Activated effector memory CD4-positive, alpha-beta T cell treated with anti-CD3 and anti-CD28 coated beads, Interleukin-2, amount 50 U/mL, for 16 hours (primary cell): Measurements from ENCODE around the gene TASP1.
"Not testable (repeated sequence)": the region's sequence is repeated elsewhere in the genome, so short reads cannot be mapped to it uniquely, and the experiment has no call there.

ENCODE experiments used
- DNase-seq: peaks from one replicate; pipeline ENCODE4 v3.0.0-alpha.2; 2020

Gene TASP1

DNA sequence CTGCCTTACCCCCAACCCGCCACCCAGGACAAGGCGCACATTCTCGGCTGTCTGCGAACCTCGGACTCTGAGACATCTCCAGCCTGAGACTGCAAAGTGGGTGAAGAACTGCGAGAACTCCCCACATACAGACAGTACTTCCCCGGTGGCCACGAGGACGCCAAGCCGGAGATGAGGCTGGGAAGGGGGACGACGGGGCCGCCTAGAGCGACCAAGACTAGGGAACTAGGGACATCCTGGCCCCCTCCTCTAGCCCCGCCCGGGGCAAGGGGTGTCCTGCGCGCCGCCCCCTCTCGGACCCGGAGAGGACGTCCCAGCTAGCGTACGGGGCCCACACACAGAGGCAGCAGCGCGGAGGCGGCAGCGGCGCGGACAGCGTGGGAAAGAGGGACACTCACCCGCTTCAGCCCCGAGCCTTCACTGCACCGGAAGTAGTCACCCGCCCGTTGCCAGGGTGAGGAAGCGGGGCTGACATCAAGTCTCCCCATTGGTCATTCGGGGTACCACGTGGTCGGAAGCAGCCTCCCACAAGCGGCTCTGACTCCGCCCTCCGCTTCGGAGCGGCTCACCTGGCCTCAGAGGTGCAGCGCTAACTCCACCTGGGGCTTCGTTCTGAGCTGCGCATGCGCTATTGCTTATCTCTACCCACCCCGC lies at the start of gene TASP1:
TSS of gene TASP1 (minus strand) at position 437 of the 654 bp plus-strand sequence. CDS start 8,854 bp downstream, outside the sequence.
- DNase-seq, result peak; percentile 98

- no peak for DNase-seq
These were observed 49.1 kb upstream of the TASP1 start for GRCh38 chr20:13687815-13688214.

- no peak for DNase-seq
These were observed 46.9 kb upstream of the TASP1 start for GRCh38 chr20:13685623-13686022.

- DNase-seq, result no peak
These were observed 46.0 kb upstream of the TASP1 start for GRCh38 chr20:13684566-13685222.

DNA sequence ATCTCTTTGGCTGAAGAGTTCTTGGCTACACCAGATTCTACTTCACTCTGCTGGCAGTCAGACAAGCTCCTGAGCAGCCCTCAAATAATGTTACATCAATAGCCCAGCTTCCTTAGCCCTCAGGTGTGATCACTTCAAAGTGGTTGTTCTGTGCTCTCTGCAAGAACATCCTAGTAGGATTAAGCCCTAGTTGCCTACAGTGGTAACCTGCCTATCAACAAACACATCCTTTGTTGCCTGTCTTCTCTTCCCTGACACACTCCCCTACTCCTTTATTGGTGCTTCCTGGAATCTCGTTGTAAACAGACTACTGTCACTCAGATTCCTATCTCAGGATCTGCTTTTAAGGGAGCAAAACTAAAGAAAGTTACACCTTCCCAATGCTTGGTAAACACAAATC lies 45.1 kb upstream of the TASP1 start:
- DNase-seq, result no peak

GRCh38 chr20:13681248-13682125 lies 42.8 kb upstream of the TASP1 start:
- DNase-seq, result no peak

DNA sequence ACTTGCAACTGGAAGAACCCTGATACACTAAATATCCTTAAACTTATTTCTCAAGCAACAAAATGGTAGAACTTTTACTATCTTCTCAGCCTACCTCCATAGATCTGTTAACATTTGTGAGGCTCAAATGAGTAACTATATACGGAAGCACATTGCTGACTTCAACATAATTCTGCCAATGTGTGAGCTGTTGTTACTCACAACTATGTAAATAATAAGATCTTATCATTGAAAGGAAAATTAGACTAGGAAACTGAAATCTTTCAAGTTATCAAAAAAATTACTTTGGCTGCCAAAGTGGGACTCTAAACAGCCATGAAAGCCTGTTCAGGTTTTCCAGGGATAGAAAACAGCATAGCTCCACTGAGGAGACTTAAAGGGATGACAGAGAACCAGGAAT lies 40.2 kb upstream of the TASP1 start:
- DNase-seq, result no peak

DNA sequence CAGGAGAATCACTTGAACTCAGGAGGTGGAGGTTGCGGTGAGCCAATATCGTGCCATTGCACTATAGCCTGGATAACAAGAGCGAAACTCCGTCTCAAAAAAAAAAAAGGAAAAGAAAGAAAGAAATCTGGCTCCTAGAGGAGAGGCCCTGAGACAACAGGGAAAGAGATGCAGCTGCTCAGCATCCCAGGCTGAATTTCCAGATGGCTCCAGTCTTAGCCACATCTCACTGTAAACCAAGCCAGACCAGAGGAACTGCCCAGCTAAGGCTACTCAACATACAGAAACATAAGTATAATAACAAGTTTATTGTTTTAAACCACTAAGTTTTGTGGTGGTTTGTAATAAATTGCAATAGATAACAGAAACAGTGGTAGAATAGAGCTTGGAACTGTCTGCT lies 38.5 kb upstream of the TASP1 start:
- DNase-seq, result no peak

DNA sequence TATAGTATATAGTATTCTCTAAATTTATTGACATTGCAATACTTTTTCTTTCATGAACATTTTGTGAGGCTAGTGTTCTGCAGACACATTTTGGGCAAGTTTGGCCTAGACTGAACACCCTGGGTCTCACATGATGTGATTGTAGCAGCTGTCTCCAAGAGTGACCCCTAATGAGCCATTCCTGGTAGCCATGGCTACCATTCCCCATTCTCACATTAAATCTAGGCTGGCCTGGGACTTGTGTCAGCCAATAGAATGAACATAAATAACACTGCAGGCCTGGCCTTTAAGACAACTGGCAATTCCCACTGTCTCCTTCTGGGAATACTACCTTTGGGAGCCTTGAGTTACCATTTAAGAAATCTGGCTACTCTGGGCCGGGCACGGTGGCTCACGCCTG lies 38.0 kb upstream of the TASP1 start:
- no peak for DNase-seq

DNA sequence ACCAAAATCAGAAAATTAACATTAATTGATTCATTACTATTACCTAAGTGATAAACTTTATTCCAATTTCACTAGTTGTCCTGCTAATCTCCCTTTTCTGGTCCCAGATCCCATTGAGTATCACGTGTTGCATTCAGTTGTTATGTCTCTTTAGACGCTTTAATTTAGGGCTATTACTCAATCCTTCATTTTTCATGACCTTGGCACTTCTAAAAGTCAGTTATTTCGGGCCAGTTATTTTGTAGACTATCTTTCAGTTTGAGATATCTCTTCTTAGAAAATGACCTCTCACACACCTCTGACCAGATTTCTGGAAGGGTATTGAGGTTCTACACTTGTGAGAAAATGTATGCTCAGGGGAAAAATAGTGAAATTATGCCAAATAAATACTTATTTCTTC lies 34.0 kb upstream of the TASP1 start:
- no peak for DNase-seq

GRCh38 chr20:13671916-13672378 lies 33.2 kb upstream of the TASP1 start:
- DNase-seq, result no peak

GRCh38 chr20:13671512-13671911 lies 32.8 kb upstream of the TASP1 start:
- DNase-seq, result no peak

GRCh38 chr20:13670160-13670559 lies 31.4 kb upstream of the TASP1 start:
- DNase-seq, result no peak

GRCh38 chr20:13665709-13666395 lies 27.1 kb upstream of the TASP1 start:
- DNase-seq, result no peak

- no peak for DNase-seq
These were observed 22.4 kb upstream of the TASP1 start for GRCh38 chr20:13661070-13661685.

DNA sequence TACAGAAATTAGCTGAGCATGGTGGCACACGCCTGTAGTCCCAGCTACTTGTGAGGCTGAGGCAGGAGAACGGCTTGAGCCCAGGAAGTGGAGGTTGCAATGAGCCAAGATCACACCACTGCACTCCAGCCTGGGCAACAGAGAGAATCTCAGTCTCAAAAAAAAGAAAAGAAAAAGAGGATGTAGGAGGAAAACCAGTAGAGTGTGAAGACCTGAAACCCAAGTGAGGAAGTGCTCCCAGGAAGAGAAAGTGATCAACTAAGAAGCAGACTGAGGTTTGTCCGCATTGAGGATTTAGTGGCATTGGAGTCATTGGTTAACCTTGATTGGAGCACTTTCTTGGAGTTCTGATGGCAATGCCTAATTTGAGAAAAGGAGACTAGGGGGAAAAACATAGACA lies 20.6 kb upstream of the TASP1 start:
- no peak for DNase-seq

DNA sequence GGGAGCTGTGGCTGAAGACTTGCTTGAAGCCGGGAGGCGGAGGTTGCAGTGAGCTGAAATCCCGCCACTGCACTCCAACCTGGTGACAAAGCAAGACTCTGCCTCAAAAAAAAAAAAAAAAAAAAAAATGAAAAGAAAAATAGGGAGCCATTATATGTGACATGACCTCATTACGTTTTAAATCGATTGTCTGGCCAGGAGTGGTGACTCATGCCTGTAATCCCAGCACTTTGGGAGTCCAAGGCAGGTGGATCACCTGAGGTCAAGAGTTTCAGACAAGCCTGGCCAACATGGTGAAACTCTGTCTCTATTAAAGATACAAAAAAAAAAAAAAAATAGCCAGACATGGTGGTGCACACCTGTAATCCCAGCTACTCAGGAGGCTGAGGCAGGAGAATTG lies 19.3 kb upstream of the TASP1 start:
- not testable (repeated sequence) for DNase-seq

DNA sequence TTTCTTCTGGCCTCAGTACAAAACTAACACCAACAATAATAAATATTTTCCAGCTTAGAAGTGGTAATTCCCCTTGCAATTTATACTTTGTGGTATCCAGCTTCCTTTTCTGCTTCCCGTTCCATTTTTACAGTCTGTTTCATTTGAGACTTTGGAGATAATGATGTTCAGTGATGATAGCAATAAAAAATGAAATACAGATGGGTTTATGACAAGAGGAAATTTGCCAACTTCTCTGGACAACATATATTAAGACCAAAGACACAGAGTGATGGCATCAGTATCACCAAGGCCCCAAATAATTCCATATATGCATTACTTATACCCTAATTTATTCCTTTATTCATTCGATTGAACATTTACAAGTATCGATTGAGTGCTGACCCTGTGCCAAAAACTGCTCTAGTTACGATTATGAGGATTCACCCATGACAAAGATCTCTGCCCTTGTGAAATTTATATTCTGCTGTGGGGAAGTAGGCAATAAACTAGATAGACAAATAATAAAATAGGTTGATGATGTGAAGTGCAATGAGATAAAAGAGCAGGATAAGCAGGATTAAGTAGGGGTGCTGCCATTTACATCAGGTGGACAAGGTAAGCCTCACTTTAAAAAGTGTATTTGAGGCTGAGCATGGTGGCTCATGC lies 18.1 kb upstream of the TASP1 start:
- DNase-seq, result no peak

DNA sequence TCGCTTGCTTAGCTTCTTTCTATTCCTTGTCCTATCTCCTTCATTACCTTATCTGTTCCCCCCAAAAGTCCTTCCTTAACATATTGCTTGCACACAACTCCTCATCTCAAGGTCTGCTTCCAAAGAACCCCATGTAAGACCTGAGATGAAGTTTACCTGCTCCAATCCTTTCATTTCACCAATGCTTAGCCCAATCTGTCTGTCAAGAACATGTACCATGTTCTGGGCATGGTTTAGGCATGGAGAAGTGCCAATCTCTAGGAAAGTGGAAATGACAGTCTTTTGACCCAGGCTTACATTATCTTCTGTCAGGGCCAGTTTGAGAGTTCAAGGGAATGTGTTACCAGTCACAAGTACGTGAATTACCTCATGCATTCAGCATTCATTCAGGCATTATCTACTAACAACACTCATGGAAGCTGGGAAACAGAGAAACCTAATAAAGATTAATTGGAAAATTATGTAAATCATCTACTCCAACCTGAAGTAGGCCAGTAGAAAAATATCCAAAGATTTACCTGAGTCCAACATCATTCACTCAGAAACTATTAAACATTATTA lies 15.8 kb upstream of the TASP1 start:
- no peak for DNase-seq

GRCh38 chr20:13650474-13650873 lies 11.7 kb upstream of the TASP1 start:
- DNase-seq, result no peak

DNA sequence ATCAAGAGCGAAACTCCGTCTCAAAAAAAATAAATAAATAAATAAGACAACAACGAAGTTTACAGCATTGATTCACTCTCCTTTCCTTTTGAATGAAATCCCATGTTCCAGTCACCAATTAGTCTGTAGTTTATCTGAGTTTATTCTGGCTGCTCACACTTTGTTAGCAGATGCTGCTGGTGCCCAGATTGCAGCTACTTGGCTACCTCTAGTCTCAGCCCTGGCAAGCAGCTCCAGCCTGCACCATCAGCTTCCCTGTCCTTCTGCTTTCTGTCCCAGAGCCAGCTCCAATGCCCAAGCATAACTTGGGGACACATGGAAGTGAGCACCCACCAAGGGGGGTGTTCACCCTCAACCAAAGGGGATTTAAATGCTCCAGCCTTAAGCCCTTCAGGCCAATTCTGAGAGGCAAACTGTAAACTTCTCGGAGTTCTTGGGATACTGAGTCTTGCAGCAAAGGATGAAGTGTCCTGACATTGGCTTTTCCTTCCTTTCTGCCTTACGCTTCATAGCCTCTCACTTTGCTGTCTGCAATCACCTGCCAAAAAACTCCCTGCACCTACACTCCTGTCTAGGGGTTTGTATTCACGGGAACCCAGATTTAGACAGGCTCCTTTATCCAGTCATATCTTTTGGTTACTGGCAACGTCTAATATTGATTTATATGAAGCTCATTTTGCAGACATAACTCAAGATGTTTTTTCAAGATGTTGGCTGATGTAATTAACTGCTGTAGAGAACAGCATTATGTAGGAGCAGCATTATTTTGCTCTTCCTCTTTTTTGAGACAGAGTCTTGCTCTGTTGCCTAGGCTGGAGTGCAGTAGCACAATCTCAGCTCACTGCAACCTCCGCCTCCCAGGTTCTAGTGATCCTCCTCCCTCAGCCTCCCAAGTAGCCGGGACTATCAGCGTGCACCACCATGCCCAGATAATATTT lies 9.8 kb upstream of the TASP1 start:
- DNase-seq, result no peak
